K562 (cell line): ENCODE data around the gene MYL6B. TPM values are rescaled to one million over a fixed set of nuclear protein-coding genes. Genes with fewer than 3 reads are reported as not detected.

Experiments used
- CREB5 ChIP-seq: fragments of 250-450 bp; sonication (Bioruptor Pico); IDR thresholded peaks from 2 replicates; pipeline ENCODE4 v1.5.0; 2020; ENCODE audit warnings: mild to moderate bottlenecking
- E2F5 ChIP-seq: sonication (generic); formaldehyde crosslinking; IDR thresholded peaks from 2 replicates; pipeline ENCODE4 v1.8.0; 2022; ENCODE audit warnings: mild to moderate bottlenecking, missing genetic modification reagents
- ELK3 ChIP-seq: fragments of 450-650 bp; formaldehyde crosslinking; IDR thresholded peaks from 2 replicates; pipeline ENCODE4 v1.4.0; 2020; ENCODE audit warnings: mild to moderate bottlenecking
- ID3 ChIP-seq, 2 experiments: fragments of 250-450 bp in 1 of 2; fragments of 450-650 bp in 1 of 2; sonication (Bioruptor Pico) in 1 of 2; IDR thresholded peaks; 2 replicates each; pipeline versions ENCODE4 v1.6.1 to v1.8.0; 2016 to 2021; ENCODE audit warnings: mild to moderate bottlenecking in 2 of 2, moderate library complexity in 2 of 2, missing compliant biosample characterization in 1 of 2, missing genetic modification characterization in 1 of 2
- JUND ChIP-seq, 2 experiments: IDR thresholded peaks; 2 replicates in 1 of 2; 3 replicates in 1 of 2; pipeline ENCODE4 v1.6.1; 2011; ENCODE audit warnings: borderline replicate concordance in 2 of 2, low read depth in 2 of 2, low read length in 2 of 2, improper control_type of control experiment in 1 of 2, missing biosample characterization in 1 of 2, missing genetic modification characterization in 1 of 2, missing genetic modification reagents in 1 of 2
- MYNN ChIP-seq, 2 experiments: sonication (generic); formaldehyde crosslinking in 1 of 2; IDR thresholded peaks; 2 replicates each; pipeline versions ENCODE4 v1.5.0 to v1.6.1; 2016 to 2020; ENCODE audit warnings: antibody characterized with exemption in 1 of 2, missing genetic modification reagents in 1 of 2
- NKRF ChIP-seq: fragments of 450-650 bp; IDR thresholded peaks from 2 replicates; pipeline ENCODE4 v1.6.1; 2016; ENCODE audit warnings: borderline replicate concordance
- ZNF184 ChIP-seq: sonication (generic); formaldehyde crosslinking; IDR thresholded peaks from 2 replicates; pipeline ENCODE4 v1.5.0; 2020; ENCODE audit warnings: missing genetic modification reagents
- ZNF407 ChIP-seq: fragments of 450-650 bp; IDR thresholded peaks from 2 replicates; pipeline ENCODE4 v1.6.1; 2016; ENCODE audit warnings: low read depth
- polyA plus RNA-seq, 8 experiments: library from polyadenylated mRNA; depleted of rRNA in 4 of 8; stranded (reverse) in 5 of 8; unstranded in 3 of 8; fragments of >200 nt; fragmentation: Nextera tagmentation in 2 of 8; fragmentation: Illumina TruSeq in 1 of 8; extraction: Ambion mirVana in 2 of 8; extraction: Trizol in 1 of 8; gene quantifications; 2 replicates each; pipeline versions ENCODE4 v1.2.1 to v1.2.3, GENCODE V29; 2011 to 2014; ENCODE audit warnings: inconsistent platforms in 1 of 8, missing spikeins in 1 of 8
- total RNA-seq, 7 experiments: library from RNA; depleted of rRNA in 6 of 7; stranded (reverse); fragments of >200 nt in 6 of 7; fragmentation: Illumina TruSeq in 2 of 7; extraction: Trizol in 2 of 7; gene quantifications; 2 replicates each; pipeline versions ENCODE4 v1.2.1 to v1.2.3, GENCODE V29; 2011 to 2021; ENCODE audit warnings: low replicate concordance in 1 of 7

Gene MYL6B
- total and polyA plus RNA-seq, 9 of the 15 experiments (the other 6 are each of a cell fraction or from before 2014, with no cell fraction given): 42.8 to 77.3 (median 68.6) TPM

- TF ChIP-seq ZNF407: peak; percentile 34; the same call in 1 of the 2 replicates
- peak; percentile 70; the same call in 1 of the 2 replicates for TF ChIP-seq E2F5
- no peak for TF ChIP-seq CREB5 (CRISPR knock-in tag)
- no peak for TF ChIP-seq ID3 (CRISPR knock-in tag; IDR thresholded peaks at IDR 0.05)
- no peak for TF ChIP-seq ID3 (tag; IDR thresholded peaks at IDR 0.05)
- peak; percentile 74 for TF ChIP-seq NKRF
- TF ChIP-seq ZNF184: no peak
- peak; percentile 78 for TF ChIP-seq MYNN (IDR thresholded peaks at IDR 0.05)
- TF ChIP-seq MYNN (CRISPR knock-in tag; IDR thresholded peaks at IDR 0.05): no peak
- TF ChIP-seq JUND (IDR thresholded peaks at IDR 0.05; ENCODE audit: borderline replicate concordance, low read depth, low read length): peak; percentile 78
- TF ChIP-seq JUND (tag; IDR thresholded peaks at IDR 0.05; ENCODE audit: borderline replicate concordance, low read depth, low read length): peak; percentile 58; the same call in 1 of the 3 replicates
- TF ChIP-seq ELK3 (CRISPR knock-in tag): 0 out of 2 replicates have a peak, but pooled peaks have one; percentile 15
These were observed 34.4 kb upstream of the MYL6B start, which contains the start of gene ZC3H10 (continued) for GRCh38 chr12:56117778-56118687.
